Activated effector memory CD4-positive, alpha-beta T cell treated with anti-CD3 and anti-CD28 coated beads, Interleukin-2, amount 50 U/mL, for 16 hours (primary cell): ENCODE data around the gene KCNG3.

ENCODE experiments used
- DNase-seq: peaks from one replicate; pipeline ENCODE4 v3.0.0-alpha.2; 2020

The KCNG3 gene

DNA sequence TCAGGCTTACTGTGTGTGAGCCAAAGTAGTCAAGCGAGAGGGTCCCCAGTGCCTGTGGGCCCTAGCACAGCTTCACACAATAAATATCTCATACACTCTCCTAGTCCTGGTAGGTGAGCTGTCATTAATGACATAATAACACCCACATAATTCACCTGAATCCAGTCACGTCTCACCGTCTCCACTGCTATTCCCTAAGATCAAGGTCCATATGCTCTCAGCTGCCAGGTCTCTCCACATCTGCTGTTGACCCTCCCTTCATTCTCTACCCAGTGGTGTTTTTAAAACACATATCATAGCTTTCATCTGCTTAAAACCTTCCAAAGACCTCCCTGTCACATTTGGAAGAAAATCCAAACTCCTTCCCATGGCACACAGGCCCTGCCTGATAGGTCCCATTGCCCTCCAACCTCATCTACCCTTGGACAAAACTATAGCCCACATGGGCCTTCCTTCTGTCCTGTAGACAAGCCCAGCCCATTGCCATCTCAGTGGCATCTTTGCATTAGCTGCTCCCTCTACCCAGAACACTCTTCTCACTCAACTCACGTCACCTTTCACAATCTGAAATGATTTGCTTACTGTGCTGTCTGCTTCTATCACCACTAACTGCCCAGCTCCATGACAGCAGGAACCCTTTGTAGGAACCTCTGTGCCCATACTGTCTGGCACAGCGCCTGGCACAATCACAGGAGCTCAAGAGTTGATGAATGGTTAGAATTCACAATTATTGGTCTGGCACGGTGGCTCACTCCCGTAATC is 7.5 kb downstream of the KCNG3 start:
- DNase-seq: no peak

DNA sequence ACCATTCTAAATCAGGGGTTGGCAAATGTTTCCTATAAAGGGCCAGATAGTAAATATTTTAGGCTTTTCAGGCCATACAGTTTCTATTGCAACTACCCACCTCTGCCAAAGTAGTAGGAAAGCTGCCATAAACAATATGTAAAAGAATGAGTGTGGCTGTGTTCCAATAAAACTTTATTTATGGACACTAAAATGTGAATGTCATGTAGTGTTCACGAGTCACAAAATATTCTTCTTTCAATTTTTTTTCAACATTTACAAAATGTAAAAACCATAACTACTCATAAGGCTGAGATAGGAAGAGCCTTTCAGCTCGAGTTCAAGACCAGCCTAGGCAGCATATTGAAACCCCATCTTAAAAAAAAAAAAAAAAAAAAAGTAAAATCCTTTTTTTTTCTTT is 13.4 kb downstream of the KCNG3 start:
- DNase-seq: no peak

DNA sequence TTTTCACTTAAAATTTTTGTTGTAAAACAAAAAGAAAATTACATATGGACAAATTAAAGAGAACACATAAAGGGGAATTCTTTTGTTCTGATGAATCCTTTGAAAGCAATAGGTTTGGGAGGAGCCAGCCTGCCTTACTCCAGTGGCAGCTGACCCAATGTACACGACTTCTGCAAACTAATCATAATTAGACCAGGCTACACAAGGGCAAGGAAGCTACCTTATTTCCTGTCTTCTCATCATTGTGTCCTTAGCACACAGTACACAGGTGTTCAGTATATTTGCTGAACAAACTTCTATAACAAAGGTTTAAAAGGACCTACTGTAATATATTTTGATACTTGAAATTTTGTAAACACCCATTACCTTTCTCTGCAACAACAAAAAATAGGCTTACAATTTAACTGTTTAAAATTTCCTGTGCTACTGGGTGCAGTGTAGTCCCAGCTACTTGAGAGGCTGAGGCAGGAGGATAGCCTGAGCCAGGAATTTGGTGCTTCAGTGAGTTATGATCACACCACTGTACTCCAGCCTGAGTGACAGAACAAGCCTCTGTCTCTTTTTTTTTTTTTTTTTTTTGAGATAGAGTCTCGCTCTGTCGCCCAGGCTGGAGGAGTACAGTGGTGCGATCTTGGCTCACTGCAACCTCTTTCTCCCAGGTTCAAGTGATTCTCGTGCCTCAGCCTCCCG is 18.9 kb downstream of the KCNG3 start:
- DNase-seq: no peak

DNA sequence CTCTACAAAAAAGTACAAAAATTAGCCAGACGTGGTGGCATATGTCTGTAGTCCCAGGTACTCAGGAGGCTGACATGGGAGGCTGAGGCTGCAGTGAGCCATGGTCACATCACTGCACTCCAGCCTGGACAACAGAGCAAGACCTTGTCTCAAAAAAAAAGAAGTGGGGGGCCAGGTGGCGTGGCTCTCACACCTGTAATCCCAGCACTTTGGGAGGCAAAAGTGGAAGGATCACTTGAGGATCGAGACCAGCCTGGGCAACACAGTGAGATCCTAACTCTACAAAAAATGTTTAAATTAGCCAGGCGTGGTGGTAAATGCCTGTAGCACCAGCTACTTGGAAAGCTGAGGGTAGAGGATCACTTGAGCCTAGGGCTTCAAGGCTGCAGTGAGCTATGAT is 23.1 kb downstream of the KCNG3 start:
- no peak for DNase-seq

DNA sequence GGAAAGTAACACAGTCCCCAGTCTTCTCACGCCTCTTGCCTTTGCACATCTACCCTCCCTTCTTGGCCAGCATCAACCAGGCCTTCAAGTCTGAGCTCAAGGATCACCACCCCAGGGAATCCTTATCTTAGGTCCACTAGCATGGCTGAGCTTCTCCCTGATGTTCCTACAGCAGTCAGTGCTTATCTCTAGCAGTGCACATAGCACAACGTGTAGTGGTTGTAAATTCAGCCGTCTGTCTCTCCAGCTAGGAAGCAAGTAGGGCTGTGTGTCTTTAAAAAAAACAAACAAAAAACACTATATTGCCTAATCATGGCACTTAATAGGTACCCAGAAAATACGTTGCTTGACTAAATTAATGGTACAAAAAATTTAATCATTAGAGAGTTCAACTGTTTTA is 29.2 kb downstream of the KCNG3 start:
- no peak for DNase-seq

DNA sequence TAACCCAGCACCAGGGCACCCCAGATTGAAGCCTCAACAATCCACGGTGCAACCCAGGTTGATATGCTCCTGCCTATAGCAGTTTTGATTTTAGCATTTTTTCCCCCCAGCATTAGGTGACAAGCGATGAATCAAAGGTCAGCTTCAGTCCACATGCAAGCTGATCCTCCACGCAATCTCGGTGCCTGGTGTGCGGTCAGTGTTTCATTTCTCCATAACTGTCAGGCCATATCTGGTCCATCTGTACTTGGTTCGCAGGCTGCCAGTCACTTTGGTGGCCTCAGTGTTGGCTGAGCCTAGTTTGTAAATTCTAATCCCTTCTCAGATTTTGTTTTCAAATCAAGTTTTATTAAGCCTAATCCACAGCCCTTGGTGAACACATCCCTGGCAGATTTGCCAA is 30.2 kb downstream of the KCNG3 start:
- no peak for DNase-seq

DNA sequence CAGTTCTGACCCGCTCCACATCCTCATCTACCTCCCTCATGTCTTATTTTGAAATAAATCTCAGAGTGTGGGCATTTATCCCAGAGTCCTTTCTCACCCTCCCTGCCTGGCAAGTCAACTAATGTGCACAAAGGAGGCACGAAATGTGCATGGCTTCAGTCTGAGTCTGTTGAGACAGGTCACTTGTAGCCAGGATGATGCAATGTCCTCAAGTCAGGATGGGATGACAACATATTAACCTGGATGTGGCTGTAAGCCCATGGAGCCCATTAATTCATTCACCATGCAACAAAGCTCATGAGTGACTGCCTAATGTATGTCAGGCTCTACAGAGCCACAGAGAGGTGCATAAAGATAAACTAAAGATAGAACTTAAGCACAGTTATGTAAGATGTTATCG is 34.5 kb downstream of the KCNG3 start:
- no peak for DNase-seq

DNA sequence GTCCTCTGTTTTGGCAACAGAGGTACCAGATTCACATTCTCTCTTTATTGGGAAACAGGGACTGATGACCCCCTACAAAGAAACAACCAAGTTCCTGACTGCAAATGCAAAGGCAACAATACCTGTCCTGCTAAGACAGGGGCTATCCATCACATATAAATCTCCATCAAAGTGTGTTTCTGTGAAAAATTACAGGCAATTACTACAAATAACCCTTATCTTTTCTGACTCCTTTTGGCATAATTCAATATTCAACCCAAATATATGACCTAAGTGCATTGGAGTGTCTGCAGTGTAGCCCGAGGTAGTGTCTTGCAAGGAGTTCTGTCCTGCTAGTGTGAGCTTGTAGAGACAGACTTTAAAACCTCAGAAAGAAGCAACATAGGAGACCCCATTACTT is 35.4 kb downstream of the KCNG3 start:
- DNase-seq: no peak

DNA sequence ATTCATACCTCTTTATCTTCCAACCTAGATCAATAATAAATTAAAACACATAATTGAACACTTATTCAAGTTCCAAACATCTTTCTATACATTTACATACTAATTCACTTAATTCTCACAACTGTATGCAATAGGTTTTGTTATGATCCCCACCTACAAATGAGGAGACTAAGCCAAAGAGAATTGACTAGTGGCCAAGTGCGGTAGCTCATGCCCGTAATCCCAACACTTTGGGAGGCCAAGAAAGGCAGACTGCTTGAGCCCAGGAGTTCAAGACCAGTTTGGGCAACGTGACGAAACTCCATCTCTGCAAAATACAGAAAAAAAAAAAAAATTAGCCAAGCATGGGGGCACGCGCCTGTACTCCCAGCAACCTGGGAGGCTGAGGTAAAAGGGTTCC is 36.8 kb downstream of the KCNG3 start:
- DNase-seq: no peak

DNA sequence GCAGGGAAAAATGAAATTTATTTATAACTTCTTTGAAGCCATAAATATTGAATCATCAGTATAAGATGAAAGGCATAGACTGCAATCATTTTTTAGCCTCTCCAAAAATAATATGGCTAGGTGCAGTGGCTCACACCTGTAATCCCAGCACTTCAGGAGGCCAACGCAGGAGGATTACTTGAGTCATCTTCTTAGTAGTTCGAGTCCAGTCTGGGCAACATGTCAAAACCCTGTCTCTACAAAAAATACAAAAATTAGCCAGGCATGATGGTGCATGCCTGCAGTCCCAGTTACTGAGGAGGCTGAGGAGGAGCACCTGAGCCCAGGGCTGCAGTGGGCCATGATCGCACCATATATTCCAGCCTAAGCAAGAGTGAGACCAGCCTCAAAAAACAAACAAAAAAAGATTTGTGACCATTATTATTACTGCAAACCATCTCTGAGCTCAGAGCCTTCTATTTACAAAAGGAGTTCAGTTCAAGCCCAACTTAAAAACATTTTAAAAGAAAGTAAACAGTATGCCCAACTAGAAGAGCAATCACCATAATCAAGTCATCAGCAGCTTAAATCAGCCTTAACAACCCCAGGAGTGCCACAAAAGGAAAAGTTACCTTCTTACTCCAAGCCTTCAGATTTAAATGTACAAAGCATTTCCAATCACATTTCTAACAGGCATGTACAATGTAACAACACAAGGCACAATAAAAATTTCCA is 37.5 kb downstream of the KCNG3 start:
- DNase-seq: no peak

DNA sequence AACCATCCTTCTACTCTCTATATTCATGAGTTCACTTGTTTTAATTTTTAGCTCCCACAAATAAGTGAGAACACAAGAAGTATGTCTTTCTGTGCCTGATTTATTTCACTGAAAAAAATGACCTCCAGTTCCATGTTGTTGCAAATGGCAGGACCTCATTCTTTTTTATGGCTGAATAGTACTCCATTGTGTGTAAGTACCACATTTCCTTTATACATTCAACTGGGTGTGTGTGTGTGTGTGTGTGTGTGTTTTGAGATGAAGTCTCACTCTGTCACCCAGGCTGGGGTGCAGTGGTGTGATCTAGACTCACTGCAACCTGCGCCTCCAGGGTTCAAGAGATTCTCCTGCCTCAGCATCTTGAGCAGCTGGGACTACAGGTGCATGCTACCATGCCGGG is 41.2 kb downstream of the KCNG3 start:
- no peak for DNase-seq

DNA sequence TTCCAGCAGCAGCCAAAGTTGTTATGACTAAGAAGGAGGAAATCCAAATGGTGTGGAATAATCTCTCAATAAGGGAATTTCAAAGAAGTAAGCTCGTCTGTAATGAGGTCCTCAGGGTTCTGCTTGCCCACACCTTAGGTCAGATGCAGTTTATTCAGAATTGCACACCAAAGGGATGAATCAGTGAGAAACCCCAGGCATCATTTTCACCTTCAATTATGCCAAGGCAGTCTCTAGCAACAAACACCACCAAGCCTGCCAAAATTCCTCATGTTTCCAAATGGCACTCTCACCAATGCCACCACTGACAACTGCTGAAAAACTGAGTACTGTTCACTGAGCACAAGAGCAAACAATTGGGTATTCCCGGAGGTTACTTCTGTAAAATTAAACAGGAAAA is 43.6 kb downstream of the KCNG3 start:
- DNase-seq: no peak

DNA sequence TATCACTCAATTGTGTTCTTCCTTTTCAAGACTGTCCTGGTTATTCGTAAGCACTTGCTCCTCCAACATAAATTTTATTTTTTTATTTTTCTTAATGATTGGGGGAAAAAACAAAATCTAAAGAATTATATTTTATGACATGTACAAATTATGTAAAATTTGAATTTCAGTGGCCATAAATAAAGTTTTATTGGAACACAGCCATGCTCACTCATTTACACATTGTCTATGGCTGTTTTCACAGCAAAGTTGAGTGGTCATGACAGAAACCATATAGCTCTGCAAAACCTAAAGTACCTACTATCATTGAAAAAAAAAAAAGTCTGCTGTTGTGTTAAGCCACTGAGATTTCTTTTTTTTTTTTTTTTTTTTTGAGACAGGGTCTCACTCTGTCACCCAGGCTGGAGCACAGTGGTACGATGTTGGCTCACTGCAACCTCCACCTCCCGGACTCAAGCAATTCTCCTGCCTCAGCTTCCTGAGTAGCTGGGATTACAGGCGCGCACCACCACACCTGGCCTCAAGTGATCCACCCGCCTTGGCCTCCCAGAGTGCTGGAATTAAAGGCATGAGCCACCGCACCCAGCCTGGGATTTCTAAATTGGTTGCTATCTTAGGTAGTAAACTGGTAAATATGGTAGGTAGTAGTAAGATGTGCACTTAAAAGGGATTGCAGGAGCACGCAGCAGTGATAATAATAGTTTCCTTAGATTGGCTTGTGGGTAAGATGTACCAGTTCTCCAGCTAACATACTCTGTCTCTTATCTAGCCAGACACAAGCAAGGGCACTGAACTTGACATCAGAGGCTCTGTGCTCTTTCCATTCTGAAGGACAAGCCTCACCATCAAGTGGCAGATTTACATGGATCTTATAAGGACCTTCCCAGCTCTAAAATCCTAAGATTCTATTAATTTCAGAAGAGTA is 44.4 kb downstream of the KCNG3 start:
- DNase-seq: no peak

DNA sequence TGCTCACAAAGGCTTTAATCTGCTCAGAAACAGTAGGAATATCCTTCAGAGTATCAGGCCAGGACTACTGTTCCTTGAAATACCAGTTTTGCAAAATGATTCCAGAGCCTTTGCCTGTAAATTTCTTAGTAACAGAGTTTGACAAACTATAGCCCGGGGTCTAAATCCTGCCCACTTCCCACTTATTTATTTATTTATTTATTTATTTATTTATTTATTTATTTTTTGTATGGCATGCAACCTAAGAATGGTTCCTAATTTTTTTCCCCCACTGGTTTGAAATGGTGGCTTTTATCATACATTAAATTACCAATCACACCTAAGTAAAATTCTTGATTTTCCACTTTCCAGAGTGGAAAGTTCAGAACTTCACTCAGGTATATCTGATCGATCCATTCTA is 45.6 kb downstream of the KCNG3 start:
- no peak for DNase-seq

DNA sequence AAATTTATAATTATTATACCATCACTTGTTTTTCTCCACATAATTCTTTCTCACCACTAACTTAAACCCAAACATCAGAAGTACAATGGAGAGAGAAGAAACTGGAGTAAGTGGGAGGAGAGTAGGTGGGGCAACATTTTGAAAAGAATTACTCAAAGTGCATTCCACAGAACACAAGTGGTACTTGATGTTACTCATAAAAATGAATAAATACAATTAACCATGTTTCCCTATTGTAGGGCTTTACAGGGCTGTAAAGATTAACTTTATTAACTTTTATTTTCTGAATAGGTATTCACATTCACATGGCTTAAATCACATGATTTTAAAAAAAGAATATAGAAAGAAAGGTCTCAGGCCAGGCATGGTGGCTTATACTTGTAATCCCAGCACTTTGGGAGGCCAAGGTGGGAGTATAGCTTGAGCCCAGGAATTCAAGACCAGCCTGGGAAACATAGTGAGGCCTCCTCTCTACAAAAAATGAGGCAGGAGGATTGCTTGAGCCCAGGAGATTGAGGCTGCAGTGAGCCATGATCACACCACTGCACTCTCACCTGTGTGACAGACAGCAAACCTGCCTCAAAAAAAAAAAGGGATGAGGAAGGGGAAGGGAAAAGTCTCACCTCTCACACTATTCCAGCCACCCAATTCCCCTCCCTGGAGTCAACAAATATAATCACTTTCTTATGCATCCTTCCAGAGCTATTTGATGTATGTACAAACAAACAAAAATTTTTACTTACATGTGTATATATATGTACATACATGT is 47.1 kb downstream of the KCNG3 start:
- no peak for DNase-seq

DNA sequence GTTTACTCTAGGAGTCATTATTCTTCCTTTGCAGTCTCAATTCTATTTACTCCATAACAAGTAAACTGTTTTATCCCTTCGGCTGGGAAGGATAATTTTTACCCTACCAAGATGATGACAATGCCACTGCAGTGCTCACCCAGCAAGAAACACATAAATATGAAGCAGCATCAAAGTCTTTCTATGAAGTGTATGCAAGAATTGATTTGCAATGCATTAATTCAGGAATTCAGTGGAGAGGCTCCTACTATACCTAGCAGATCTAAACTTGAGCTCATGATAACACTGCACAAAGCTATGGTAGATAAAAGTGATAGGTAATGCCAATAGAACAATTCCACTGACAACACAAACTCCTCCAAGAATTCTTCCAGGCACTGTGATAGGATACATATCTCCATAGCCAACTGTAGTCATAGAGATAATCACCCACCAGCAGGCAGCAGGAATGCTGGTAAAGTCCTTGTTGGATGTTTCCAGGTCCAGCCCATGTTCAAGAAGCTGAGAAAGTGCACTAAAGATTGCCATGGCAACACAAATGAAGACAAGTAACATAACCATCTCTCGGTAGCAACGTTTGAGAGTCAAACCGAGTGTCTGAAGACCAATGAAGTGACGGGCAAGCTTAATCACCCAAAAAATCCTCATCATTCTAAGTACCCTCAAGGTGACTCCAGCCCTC is 49.9 kb downstream of the KCNG3 start:
- no peak for DNase-seq

DNA sequence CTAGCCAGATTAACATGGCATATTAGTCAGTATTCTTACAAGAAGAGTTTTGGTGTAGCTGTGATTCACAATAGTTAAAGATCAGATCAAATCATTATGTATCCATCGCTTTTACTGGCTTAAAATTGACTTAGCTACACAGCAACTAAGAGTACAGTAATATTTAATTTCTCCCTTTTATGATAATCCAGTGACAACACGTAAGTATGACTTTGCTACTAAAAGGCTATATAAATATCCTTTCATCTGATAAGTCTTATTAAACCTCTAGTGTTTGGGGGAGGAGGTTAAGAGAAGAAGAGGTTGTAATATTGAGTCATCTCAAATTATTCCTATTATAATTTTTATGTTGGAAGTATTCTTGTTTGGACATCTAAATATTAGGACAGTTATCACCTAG is 51.0 kb downstream of the KCNG3 start:
- DNase-seq: no peak

DNA sequence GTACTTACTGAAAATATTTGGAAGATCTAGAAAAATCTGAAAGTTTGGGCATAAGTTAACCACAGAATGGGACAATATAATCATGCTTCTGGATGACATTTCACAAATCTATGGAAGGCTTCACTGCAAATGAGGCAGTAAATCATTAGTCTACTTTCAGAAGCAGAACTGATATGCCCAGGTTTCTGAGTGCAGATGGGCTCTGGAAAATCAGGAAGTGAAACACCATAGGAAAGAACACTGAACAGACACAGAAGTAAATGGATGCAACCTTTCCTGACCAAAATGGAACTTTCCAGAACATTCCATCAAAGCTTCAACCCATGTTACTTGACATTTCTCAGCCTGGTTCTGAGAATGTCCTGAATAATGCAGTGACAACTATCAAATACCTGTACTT is 55.1 kb downstream of the KCNG3 start:
- DNase-seq: no peak

DNA sequence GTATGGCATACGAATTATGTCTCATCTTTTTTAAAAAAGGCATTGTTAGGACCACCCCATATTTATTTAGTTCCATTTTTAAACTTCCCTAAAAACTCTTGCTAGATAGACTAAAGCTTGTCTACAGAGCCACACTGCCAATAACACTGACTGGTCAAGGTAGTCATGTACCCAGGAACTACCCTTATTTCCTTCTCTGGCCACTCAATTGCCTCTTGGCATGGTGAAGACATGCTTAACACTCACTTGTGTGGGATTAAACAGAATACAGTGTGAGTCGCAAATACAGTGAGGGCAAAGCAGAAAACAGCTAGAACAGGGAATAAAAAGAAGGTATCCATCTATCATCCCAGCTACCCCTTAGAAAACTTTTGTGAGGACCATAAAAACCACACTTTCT is 57.4 kb downstream of the KCNG3 start:
- DNase-seq: no peak

DNA sequence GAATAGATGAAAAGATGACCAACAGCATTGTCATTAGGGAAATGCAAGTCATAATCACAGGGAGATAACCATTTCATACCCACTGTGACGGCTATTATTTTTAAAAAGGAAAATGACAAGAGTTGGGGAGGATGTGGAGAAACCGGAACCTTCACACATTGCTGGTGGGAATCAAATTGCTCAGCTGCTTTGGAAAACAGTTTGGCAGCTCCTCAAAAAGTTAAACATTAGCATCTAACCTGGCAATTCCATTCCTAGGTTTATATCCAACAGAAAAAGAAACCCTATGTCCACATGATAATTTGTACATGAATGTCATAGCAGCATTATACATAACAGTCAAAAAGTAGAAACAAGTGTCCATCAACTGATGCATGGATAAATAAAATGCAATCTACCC is 58.2 kb downstream of the KCNG3 start:
- DNase-seq: no peak

DNA sequence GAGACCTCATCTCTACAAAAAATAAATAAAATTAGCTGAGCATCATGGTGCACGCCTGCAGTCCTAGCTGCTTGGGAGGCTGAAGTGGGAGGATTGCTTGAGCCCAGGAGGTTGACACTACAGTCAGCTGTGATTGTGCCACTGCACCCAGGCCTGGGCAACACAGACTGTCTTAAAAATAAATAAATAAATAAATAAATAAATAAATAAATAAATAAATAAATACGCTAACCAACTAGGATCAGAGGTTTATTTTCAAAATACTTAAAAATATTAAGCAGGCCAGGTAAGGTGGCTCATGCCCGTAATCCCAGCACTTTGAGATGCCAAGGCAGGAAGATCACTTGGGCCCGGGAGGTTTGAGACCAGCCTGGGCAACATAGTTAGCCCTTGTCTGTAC is 63.6 kb downstream of the KCNG3 start:
- DNase-seq: no peak

DNA sequence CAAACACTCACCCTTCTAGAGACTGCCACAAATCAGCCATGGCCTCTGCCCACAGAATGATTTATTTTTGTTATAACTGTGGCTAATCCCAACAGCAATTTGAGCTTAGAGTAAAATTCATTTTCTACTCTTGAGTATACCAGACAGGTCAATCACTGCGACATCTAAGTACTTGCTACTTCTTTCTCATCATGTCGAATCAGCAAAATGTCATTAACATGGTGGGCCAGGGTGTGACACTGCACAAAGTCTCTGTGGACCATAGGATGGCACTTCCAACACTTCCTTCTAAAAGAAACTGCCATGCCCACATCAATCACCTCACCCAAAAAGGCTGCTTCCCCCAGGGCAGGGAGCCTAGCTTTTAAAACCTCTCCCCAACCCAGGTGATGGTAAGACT is 64.4 kb downstream of the KCNG3 start:
- no peak for DNase-seq
